ENCODE results near the gene MEX3B.
"Not testable (repeated sequence)": the region's sequence is repeated elsewhere in the genome, so short reads cannot be mapped to it uniquely, and the experiment has no call there.

MEX3B gene

DNA sequence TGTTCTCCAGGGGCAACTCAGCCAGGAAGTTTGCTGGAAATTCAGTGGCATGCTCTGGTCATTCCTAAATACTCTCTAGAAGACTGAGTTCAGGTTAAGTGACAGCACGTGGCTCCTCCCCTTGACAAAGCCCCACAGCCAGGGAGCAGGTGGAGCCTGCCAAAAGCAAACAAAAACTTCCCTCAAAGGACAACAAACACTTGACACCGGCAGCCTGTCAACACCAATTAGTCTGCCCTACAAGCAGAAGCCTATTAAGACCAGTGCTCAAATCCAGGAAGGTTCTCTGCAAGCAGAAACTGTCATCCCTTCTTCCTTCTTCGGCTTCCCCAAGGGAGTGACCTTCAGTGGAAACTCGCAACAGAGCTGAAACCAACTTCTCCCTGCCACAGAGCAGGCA is 5.0 kb downstream of the MEX3B start:
- no peak for DNase-seq (ENCODE audit: extremely low read depth, low read depth)
- no peak for TF ChIP-seq CTCF (IDR thresholded peaks at IDR 0.05; ENCODE audit: low read depth, low read length)

DNA sequence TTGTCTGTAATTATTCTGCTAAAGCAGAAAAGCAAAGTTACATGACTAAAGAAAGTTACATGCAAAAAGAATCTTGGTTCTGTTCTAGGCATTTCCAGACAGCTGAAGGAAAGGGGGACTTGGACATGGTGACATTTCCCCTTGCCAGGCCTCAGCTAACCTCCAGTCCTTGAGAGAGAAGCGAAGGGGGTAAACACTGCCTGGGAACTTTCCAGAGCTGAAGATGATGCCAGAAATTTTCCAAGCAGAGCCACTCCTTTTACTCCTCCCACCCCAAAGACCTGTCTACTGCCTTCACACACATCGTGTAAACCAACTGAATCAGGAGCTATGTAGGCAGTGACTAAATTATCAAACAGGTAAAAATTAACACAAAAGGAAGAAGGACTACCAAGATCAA is 5.4 kb downstream of the MEX3B start:
- TF ChIP-seq CTCF (IDR thresholded peaks at IDR 0.05; ENCODE audit: low read depth, low read length): no peak
- DNase-seq (ENCODE audit: extremely low read depth, low read depth): no peak

- DNase-seq (ENCODE audit: extremely low read depth, low read depth): no peak
- TF ChIP-seq CTCF (IDR thresholded peaks at IDR 0.05; ENCODE audit: low read depth, low read length): no peak
These were observed 5.9 kb downstream of the MEX3B start for GRCh38 chr15:82039871-82040270.

DNA sequence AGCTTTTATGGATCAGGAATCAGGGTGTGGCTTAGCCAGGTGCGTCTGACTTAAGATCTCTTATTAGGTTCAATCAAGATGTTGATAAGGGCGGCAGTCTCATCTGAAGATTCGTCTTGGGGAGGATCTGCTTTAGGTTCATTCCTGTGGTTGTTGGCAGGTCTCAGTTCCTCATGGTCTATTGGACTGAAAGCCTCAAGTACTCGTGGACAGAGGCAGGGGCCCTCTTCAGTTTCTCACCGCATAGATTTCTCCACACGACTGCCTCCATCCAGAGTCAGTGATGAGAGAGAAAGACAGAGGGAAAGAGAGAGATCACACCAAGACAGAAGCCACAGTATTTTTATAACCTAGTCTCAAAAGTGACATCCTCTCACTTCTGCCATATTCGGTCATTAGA is 9.4 kb downstream of the MEX3B start:
- DNase-seq (ENCODE audit: extremely low read depth, low read depth): no peak
- TF ChIP-seq CTCF (IDR thresholded peaks at IDR 0.05; ENCODE audit: low read depth, low read length): no peak

GRCh38 chr15:82031871-82032270 is 13.9 kb downstream of the MEX3B start:
- no peak for TF ChIP-seq CTCF (IDR thresholded peaks at IDR 0.05; ENCODE audit: low read depth, low read length)
- no peak for DNase-seq (ENCODE audit: extremely low read depth, low read depth)

DNA sequence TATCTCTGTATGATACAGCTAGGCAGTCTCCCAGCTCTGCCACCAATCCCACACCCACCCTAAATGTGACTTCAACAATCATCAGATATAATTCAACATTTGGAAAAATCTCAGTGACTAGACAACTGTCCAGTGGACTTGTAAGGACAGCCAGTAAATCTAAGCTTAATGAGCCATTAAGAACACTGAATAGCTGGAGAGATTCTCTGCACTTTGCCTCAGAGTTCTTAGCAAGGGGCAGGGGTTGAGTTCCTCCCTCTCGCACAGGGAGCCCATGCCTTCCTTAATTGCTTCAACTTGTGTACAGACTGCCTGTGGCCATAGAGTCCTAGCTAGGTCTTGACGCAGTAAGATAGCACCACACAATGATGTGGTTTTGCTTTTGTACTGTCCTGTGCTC is 15.6 kb downstream of the MEX3B start:
- no peak for DNase-seq (ENCODE audit: extremely low read depth, low read depth)
- TF ChIP-seq CTCF (IDR thresholded peaks at IDR 0.05; ENCODE audit: low read depth, low read length): no peak

DNA sequence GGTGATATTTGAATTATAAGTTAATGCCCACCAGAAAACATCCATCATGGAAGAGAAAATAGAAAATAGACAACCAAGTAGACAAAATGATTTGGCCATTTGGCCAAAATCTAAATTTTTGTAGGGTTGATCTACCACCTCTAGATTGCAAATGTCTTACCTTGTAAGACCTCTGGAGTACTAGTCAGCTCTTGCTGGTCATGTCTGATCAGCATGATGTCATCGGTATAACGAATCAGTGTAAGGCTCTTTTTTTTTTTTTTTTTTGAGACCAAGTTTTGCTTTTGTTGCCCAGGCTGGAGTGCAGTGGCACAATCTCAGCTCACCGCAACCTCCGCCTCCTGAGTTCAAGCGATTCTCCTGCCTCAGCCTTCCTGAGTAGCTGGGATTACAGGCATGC is 17.7 kb downstream of the MEX3B start:
- DNase-seq (ENCODE audit: extremely low read depth, low read depth): not testable (repeated sequence)

DNA sequence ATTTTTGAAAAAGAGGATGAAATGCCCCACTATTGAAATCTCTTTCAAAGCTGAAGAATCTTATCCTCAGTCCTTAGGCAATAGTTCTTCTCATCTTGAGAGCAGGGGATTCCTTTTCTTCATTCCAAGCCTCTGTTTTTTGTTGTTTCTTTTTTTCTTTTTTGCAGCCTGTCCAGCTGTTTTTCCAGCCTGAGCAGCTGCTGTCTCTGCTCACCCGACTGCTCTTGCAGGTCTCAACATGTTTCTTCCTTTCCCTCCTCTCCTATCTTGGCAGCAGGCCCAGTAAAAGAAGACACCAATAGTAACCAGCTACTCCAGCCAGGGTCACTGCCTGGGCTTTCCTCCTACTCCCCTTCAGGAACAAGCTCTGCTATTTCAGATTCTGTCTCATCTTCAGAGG is 23.8 kb downstream of the MEX3B start:
- DNase-seq (ENCODE audit: extremely low read depth, low read depth): no peak
- no peak for TF ChIP-seq CTCF (IDR thresholded peaks at IDR 0.05; ENCODE audit: low read depth, low read length)
